ENCODE data around the gene RNF115.
"Not testable (repeated sequence)": the region's sequence is repeated elsewhere in the genome, so short reads cannot be mapped to it uniquely, and the experiment has no call there.

The RNF115 gene

GRCh38 chr1:145777357-145778145 lies 46.3 kb downstream of the RNF115 start:
- DNase-seq (ENCODE audit: low read depth in 2 of 2): no peak

- no peak for DNase-seq (ENCODE audit: low read depth in 2 of 2)
These were observed 50.5 kb downstream of the RNF115 start for GRCh38 chr1:145773423-145773822.

DNA sequence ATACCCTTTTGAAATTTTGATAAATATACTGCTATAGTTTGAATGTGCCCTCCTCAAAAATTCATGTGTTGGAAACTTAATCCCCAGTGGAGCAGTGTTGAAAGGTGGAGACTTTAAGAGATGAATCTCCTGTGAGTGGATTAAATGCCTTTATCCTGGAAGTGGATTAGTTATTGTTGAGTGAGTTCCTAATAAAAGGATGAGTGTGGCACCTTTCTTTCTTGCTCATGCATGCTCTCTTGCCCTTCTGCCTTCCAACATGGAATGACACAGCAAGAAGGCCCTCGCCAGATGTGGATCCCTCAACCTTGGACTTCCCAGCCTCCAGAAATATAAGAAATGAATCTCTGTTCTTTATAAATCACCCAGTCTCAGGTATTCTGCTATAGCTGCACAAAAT lies 52.8 kb downstream of the RNF115 start:
- no peak for DNase-seq (ENCODE audit: low read depth in 2 of 2)

DNA sequence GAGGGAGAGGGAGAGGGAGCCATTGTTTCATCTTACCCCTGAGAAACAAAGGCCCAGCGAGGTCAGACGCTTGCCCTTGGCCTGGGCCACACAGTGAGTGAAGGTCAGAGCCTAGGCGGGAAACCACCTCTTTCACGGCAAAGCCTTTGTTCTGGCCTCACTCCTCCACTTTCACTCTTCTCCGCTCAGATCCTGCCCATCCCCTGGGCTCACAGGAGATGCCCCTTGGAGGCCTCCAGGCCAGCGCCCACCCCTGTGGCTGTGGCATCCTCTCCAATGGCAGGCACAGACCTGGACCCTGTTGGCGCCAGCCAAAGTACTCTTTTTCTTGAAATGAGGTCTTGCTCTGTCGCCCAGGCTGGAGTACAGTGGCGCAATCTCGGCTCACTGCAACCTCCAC lies 55.9 kb downstream of the RNF115 start:
- not testable (repeated sequence) for DNase-seq (ENCODE audit: low read depth in 2 of 2)

- not testable (repeated sequence) for DNase-seq (ENCODE audit: low read depth in 2 of 2)
These were observed 57.0 kb downstream of the RNF115 start for GRCh38 chr1:145766926-145767325.

DNA sequence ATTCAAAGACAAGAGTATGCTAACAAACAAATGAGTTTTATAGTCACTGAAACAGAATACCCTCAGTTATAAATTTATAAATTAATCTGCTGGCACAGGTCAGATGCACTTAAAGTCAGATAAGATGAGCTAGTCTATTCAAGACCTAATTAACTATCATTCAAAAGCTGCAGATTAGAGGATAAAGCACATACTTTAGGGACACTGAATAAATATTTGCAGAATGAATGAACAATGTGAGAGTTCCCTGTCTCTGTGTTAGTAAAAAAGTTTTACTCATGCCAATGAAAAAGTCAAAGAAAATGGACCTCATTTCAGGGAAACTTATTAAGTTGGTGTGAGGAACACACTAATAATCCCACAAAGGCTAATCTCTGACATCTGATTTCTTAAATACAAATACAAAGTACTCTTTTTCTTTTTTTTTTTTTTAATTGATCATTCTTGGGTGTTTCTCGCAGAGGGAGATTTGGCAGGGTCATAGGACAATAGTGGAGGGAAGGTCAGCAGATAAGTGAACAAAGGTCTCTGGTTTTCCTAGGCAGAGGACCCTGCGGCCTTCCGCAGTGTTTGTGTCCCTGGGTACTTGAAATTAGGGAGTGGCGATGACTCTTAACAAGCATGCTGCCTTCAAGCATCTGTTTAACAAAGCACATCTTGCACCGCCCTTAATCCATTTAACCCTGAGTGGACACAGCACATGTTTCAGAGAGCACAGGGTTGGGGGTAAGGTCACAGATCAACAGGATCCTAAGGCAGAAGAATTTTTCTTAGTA lies 58.1 kb downstream of the RNF115 start:
- not testable (repeated sequence) for DNase-seq (ENCODE audit: low read depth in 2 of 2)

DNA sequence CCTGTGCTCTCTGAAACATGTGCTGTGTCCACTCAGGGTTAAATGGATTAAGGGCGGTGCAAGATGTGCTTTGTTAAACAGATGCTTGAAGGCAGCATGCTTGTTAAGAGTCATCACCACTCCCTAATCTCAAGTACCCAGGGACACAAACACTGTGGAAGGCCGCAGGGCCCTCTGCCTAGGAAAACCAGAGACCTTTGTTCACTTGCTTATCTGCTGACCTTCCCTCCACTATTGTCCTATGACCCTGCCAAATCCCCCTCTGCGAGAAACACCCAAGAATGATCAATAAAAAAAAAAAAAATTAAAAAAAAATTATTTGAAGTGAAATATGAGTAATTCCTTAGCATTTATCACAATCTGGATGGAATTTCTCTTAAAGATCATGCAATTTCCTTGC lies 58.8 kb downstream of the RNF115 start:
- DNase-seq (ENCODE audit: low read depth in 2 of 2): not testable (repeated sequence)

DNA sequence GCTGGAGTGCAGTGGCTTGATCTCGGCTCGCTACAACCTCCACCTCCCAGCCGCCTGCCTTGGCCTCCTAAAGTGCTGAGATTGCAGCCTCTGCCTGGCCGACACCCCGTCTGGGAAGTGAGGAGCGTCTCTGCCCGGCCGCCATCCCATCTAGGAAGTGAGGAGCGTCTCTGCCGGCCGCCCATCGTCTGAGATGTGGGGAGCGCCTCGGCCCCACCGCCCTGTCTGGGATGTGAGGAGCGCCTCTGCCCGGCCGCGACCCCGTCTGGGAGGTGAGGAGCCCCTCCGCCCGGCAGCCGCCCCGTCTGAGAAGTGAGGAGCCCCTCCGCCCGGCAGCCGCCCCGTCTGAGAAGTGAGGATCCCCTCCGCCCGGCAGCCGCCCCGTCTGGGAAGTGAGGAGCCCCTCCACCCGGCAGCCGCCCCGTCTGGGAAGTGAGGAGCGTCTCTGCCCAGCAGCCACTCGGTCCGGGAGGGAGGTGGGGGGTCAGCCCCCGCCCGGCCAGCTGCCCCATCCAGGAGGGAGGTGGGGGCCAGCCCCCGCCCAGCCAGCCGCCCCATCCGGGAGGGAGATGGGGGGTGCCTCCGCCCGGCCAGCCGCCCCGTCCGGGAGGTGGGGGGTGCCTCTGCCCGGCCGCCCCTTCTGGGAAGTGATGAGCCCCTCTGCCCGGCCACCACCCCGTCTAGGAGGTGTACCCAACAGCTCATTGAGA lies 59.5 kb downstream of the RNF115 start:
- DNase-seq (ENCODE audit: low read depth in 2 of 2): not testable (repeated sequence)

DNA sequence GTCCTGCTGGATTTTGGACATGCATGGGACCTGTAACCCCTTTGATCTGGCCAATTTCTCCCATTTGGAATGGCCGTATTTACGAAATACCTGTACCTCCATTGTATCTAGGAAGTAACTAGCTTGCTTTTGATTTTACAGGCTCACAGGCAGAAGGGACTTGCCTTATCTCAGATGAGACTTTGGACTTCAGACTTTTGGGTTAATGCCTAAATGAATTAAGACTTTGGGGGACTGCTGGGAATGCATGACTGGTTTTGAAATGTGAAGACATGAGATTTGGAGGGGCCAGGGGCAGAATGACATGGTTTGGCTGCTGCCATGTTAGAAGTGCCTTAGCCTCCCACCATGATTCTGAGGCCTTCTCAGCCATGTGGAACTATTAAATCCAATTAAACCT lies 61.9 kb downstream of the RNF115 start:
- DNase-seq (ENCODE audit: low read depth in 2 of 2): not testable (repeated sequence)

GRCh38 chr1:145761498-145761897 lies 62.4 kb downstream of the RNF115 start:
- DNase-seq (ENCODE audit: low read depth in 2 of 2): not testable (repeated sequence)

DNA sequence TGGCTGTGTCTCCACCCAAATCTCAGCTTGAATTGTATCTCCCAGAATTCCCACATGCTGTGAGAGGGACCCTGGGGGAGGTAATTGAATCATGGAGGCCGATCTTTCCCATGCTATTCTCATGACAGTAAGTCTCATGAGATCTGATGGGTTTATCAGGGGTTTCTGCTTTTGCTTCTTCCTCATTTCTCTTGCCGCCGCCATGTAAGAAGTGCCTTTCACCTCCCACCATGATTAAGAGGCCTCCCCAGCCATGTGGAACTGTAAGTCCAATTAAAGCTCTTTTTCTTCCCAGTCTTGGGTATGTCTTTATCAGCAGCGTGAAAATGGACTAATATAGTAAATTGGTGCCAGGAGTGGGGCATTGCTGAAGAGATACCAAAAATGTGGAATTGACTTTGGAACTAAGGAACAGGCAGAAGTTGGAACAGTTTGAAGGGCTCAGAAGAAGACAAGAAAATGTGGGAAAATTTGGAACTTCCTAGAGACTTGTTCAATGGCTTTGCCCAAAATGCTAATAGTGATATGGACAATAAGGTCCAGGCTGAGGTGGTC lies 63.4 kb downstream of the RNF115 start:
- DNase-seq (ENCODE audit: low read depth in 2 of 2): not testable (repeated sequence)

DNA sequence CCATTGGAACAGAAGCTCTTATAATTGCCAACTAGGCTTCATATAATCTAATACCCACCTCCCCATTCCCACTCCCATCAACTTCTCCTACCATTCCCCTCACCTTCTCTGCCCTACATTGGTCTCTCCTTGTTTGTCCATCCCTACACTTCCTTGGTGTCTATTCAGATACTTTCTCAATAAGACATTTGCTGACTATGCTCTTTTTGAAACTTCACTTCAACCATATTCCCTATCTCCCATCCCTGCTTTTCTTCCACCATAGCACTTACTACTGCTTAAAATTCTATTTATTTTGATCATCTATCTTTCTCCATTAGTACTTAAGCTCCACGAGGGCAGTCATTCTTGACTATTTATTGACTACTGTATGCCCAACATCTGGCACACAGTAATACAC lies 64.2 kb downstream of the RNF115 start:
- DNase-seq (ENCODE audit: low read depth in 2 of 2): no peak

DNA sequence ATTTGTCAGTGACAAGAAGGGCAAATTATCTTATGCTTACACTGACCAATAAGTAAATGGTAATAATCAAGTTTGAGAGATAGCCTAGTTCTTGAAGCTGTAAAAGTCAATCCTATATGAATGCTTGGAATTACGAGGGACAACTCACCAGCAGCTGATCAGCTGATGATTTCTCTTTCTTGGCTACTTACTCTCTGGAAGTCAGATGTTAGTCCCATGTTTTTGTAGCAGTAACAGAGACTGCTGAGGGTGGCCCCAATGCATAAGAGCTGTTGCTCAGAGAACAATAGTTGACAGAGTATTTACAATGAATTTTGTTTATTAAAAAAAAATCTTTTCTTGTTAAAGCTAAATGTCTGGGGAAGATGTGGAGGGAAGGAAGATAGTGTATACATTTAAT lies 65.3 kb downstream of the RNF115 start:
- DNase-seq (ENCODE audit: low read depth in 2 of 2): no peak

DNA sequence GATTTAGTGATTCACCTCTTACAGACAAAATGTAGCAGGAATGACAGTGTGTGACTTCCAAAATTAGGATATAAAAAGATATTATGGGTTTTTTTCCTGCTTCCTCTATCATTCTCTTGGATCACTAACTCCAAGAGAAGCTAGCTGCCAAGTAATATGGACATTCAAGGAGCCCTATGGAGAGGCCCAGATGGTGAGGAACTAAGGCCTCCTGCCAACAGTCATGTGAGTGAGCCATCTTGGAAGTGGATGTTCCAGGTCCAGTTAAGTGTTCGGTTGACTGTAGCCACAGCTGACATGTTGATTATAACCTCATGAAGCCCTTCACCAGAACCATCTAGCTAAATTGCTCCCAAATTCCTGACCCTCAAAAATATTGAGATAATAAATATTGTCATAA lies 65.8 kb downstream of the RNF115 start:
- DNase-seq (ENCODE audit: low read depth in 2 of 2): no peak

DNA sequence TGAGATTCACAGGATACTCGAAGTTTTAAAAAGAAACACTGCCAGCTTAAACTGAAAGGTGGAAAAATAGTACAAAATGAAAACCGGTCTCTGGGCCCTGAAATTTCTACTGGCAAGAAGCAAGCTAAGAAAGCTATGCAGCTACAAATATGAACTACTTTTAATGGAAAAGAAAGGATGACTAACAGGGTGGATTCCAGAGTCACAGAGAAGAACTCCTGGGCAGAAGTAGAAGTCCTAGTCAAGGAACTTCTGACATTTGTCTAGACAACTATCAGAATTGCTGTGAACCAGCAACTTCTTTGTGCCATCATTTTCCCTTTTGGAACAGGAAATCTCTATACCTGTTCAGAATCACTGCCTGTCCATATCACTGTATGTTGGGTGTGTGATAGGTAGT lies 66.5 kb downstream of the RNF115 start:
- no peak for DNase-seq (ENCODE audit: low read depth in 2 of 2)

- DNase-seq (ENCODE audit: low read depth in 2 of 2): no peak
These were observed 72.3 kb downstream of the RNF115 start for GRCh38 chr1:145751491-145752037.

GRCh38 chr1:145750426-145750825 lies 73.5 kb downstream of the RNF115 start:
- DNase-seq (ENCODE audit: low read depth in 2 of 2): no peak

DNA sequence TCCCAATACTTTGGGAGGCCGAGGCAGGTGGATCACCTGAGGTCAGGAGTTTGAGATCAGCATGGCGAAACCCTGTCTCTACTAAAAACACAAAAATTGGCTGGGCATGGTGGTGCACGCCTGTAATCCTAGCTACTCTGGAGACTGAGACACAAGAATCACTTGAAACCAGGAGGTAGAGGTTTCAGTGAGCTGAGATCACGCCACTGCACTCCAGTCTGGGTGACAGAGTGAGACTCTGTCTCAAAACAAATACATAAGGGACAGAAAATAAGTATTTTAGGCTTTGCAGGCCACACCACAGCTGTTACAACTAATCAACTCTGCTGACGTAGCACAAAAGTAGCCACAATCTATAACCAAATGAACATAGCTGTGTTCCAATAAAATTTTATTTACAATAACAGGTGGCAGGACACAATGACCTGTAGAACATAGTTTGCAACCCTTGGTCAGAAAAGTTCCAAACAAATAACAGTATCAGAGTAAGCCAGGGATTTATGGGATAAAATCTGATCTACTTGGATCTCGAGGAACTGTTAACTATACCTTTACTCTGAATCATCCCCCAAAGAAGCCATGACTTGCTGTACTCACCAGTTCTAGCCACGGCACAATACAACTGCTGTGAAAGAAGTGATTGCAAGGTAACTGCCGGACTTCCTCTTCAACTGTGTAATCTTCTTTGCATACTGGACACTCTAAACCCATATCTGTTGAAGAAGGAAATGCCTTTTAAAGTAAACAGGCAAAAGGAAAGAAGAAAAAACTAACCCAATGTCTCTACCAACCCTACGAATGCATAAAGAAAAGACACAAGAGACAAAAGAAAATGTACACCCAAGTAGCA lies 76.3 kb downstream of the RNF115 start:
- no peak for DNase-seq (ENCODE audit: low read depth in 2 of 2)

- DNase-seq (ENCODE audit: low read depth in 2 of 2): no peak
These were observed 83.6 kb downstream of the RNF115 start for GRCh38 chr1:145740269-145740668.

GRCh38 chr1:145736191-145736590 lies 87.7 kb downstream of the RNF115 start:
- no peak for DNase-seq (ENCODE audit: low read depth in 2 of 2)

- no peak for DNase-seq (ENCODE audit: low read depth in 2 of 2)
These were observed 93.0 kb downstream of the RNF115 start for GRCh38 chr1:145730900-145731299.
